IPS-11a (cell line): ENCODE data around the gene LRRC8C.

Experiments
- H3K4me3 ChIP-seq: one replicate; pipeline ENCODE4 v1.5.1; 2013; ENCODE audit warnings: low read depth, low read length, control low read depth

Gene LRRC8C

DNA sequence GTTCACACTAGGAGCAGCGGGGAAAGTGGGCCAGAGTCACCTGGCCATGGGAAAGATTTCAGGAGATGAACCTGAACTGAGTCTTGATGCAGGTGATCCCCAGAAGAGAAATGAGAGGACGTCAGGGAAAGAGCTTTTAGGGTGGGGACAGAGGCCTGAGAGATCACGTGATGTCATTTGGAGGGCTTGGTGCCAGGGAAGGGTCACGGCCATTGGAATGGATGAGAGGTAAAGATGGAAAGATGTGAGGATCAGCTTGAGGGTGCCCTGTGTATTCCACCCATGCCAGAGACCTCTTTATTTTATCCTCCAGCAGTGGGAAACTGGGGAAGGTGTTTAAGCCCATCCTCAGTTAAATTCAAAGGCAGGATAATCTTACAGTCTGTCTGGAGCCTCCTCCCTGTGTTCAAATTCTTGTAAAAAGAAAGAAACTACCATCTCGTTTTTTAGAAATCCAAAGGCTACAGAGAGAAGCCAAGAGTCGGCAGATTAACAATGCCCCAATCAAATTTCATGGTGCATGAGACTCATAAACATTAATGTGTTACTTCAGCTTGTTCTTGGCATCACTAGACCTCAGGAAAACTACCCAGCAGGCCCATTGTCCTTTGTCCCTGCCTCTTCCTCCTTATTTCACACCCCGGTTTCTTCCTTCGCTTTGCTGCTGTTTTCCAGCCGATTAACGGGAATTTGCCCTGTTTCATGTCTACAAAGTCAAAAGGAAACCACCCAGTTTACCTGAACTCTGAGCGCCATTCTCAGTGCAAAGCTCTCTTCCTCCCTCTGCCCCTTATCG is 94.8 kb downstream of the LRRC8C start:
- no peak overlapping the region for H3K4me3 ChIP-seq

DNA sequence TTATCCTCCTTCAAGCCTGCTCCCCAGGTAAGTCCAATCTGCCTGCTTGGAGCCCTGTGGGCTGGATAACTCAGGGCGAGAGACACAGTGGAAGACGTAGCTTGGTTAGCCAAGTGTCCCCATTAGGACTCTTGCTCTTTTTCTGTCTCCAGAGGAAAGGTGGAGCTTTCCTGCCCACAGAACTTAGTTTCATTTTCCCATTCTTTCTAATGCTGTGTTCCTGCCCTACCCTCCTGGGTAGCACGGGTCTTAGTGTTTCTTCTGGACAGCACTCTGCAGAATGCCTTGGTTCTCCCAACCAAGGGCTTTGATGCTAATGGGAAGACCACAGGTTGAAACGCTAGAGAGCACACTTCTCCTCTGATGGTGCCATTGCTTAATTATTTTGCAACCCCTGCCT is 95.5 kb downstream of the LRRC8C start:
- H3K4me3 ChIP-seq, result no peak overlapping the region

DNA sequence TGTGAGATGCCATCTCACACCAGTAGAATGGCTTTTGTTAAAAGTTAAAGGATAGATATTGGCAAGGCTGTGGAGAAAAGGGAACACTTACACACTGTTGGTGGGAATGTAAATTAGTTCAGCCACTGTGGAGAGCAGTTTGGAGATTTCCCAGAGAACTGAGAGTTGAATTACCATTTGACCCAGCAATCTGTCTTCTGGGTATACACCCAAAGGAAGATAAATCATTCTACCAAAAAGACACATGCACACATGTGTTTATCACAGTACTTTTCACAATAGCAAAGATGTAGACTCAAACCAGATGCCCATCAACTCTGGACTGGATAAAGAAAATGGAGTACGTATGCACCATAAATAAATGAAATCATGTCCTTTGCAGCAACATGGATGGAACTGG is 99.3 kb downstream of the LRRC8C start:
- H3K4me3 ChIP-seq, result no peak overlapping the region

DNA sequence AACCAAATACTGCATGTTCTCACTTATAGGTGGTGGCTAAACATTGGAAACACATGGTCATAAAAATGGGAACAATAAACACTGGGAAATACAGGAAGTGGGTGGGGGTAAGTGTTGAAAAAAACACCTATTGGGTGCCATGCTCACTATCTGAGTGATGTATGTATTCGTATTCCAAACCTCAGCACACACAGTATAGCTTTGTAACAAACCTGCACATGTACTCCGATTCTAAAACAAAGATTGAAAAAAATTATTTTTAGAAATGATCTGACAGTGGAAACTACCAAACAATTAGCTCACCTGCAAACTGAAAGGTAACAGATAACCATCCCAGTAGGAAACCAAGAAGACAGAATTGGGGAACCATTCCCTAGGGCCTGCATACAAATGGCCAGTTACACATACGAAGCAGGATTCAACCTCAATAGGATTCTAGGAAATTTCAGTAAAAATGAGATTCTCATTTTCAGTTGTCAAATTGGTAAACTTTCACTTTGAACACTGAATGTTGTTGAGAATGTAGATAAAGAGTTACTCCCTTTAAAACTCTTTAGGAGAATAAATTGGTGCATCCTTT is 99.8 kb downstream of the LRRC8C start:
- no peak overlapping the region for H3K4me3 ChIP-seq

DNA sequence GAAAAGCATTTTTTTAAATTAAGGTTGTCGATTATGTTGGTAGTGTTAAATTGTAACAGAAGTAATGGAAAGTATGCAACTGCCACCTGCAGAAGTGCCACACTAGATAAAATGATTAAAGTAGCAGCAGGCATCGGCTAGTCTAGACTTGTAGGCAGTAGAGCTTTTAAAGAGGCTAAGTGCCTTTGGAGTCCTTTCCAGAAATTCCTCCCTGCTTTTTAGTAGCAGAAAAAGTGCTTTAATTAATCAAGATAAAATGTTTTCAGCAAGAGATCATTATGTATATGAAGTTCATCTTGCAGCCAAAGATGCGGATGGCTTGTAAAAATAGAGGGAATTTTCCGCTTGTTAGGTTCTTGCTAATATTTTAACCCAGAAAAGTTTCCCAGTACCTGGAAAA is 100.8 kb downstream of the LRRC8C start:
- no peak overlapping the region for H3K4me3 ChIP-seq

DNA sequence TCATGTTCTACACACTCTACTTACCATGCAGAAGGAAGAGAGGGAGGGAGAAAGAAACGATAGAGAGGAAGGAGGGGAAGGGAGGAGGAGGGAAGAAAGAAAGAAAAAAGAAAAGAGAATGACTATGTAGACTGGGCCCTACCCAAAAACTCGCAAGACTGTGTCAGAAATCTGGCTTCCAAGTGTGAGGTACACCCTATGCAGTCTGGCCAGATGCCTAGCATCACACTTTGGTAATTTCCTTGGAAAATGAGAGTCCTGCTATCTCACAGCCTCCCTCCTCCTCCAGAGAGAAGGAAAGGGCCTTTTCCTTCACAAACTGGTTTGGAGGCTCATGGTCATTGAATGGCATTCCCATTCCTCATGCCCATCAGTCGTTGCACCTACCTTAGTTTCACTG is 101.5 kb downstream of the LRRC8C start:
- no peak overlapping the region for H3K4me3 ChIP-seq

DNA sequence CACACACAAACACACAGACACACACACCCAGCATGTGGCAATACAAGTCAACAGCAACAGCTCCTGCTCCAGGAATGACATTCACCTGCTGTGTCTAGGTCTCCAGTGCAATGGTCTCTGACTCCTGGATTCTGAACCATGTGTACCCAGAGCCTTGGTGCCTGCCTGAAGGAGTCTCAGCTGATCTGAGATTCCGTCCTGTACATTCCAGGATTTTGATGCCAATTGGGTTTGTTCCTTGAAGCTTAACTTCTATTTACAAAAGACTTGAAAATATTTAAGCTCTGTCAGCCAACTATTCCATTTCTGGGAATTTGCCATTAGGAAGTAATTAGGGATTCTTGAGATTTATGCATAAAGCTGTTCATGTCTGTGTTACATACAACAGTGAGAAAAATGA is 102.6 kb downstream of the LRRC8C start:
- no peak overlapping the region for H3K4me3 ChIP-seq

DNA sequence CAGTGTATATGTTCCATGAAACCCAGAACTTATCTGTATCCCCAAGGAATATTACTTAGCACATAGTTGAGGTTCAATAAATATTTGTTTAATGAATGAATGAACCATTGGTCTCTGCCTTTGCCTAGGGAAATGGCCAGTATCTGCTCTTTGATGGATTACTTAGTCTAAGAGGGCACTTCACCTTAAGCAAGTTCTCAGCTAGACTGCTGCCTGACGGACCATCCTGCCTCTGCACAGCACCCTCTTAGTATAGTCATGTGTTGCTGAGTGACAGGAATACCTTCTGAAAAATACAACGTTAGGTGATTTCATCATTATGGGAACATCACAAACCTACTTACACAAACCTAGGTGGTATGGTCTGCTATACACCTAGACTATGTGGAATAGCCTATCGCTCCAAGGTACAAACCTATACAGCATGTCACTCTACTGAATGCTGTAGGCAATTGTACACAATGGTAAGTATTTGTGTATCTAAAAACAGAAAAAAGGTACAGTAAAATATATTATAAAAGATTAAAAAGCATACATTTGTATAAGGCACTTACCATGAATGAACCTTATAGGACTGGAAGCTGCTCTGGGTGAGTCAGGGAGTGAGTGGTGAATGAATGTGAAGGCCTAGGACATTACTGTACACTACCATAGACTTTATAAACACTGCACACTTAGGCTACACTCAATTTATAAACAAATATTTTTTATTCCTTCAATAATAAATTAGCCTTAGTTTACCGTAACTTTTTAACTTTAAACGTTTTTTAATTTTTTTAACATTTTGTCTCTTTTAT is 104.2 kb downstream of the LRRC8C start:
- H3K4me3 ChIP-seq, result no peak overlapping the region

DNA sequence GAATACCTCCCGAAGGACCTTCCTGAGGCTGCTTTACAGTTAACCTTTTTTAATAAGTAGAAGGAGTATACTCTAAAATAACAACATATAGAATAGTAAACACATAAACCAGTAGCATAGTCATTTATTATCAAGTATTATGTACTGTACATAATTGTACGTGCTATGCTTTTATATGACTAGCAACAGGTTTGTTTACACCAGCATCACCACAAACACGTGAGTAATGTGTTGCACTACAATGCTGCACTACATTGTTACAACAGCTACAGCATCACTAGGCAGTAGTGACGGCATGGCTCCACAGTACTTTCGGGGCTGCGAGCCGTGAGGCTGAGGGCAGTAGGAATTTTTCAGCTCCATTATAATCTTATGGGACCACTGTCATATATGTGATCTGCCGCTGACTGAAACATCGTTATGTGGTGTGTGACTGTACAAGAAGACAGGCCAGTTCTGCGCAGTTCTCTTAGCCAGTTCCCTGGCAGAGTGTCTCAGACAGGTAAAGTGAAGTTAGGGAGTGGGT is 105.1 kb downstream of the LRRC8C start:
- H3K4me3 ChIP-seq, result no peak overlapping the region

DNA sequence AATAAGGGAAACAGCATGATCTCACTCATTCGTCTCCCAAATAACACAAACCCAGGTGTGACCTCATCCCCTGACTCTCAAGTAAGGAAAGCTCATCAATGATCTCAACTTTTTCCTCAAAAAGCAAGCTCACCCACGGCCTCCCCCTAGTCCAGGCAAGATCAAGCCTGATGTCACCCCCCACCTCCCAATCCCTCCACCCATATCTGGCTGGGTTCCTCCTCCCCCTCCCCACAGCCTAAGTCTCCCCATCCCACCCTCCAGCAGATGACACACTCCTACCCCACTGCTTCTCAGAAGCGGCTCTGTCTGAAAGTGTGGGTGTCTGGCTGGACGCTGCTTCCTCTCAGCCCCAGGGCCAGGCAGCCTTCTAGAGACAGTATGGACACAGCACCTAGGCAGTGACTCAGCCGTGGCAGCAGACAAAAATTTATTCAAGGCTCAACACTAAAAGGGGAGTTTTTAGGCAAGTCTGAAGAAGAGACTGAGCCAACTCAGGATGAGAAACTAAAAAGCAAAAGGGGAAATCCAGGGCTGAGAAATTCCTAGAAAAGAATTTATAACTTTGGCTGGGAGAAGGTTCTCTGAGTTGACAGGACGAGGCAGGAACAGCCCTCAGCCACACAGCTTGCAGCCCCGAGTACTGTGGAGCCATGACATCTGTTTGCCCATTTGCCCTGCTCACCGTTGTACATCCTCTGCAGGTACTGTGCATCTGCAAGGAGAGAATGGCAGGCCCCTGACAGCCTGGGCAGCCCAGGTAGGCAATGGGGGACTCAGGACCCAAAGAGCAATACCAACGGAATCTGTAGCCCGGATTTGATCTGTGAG is 106.3 kb downstream of the LRRC8C start:
- H3K4me3 ChIP-seq, result no peak overlapping the region

DNA sequence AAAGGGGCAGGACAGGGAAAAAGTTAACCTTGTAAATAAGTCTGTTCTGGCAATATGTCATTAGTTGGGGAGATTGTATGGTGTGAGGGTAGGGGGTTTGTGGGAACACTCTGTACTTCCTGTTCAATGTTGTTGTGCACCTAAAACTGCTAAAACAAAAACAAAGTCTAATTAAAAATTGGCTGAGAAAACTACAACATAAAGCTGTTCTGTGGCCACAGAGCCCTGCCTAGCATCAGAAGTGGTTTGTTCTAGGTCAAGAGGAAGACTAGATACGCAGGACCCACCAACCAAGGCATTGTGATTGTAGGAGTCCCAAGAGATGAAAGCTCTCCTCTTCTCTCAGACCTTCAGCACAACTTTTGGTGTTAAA is 106.9 kb downstream of the LRRC8C start:
- H3K4me3 ChIP-seq, result no peak overlapping the region

DNA sequence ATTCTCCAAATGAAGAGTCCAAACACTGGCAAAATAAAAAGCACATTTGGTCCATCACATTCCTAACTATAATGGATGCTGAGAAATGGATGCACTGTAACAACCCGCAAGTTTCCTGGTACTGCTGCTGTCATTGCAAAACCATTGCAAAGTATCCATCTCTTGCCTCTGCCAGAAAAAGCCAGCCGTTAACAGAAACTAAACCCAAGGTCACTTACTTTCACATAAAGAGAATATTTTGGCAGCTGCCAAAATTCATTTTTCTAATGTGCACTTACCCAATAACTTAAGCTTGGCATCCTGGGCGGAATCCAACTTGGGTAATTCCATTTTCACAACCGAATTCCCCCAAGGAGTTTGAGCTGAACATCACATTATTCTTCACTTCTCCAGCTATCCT is 110.9 kb downstream of the LRRC8C start:
- no peak overlapping the region for H3K4me3 ChIP-seq

DNA sequence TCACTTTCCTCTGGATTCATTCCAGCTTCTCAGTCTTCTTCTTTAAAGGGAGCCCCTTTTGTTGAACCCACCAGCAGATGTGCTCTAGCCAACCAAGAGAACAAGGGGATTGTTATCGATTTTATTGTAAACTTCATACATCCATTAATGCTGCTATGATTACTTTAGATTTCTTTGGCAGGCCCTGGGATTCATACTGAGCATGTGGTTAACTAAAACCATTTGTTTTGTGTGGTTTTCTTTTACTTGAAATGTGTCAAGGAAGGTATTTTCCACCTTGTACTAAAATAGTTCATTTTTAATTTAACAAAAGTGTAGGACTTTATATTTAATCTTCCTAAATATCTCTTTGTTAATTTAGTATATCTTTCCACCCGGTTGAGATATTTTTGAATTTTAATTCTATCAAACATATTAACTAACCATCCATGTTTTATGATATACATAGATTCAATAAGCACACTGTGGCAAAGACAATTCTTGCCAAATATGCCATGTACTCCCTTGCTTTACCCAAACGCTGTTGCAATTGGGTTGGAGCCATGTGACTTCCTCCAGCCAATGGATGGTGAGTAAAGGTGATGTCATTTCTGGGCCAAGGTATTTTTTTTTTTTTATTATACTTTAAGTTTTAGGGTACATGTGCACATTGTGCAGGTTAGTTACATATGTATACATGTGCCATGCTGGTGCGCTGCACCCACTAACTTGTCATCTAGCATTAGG is 113.7 kb downstream of the LRRC8C start:
- no peak overlapping the region for H3K4me3 ChIP-seq

DNA sequence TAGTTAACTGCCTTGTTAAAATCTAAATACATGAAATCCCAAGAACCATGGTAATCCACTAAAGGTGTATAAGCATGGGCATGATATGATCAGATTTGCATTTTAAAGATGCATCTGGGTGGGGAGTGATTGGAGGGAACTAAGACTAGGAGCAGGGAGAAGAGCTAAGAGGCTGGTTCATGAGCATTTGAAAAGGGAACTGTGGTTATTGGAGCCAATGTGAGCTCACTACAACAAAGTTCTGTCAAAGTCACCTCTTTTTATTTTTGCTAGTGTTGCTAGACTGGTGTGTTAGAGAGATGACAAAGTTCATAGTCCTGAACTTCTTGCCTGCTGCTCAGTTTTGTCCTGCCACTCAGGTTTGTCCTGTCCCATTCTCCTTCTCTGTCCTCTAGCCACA is 120.8 kb downstream of the LRRC8C start:
- no peak overlapping the region for H3K4me3 ChIP-seq

DNA sequence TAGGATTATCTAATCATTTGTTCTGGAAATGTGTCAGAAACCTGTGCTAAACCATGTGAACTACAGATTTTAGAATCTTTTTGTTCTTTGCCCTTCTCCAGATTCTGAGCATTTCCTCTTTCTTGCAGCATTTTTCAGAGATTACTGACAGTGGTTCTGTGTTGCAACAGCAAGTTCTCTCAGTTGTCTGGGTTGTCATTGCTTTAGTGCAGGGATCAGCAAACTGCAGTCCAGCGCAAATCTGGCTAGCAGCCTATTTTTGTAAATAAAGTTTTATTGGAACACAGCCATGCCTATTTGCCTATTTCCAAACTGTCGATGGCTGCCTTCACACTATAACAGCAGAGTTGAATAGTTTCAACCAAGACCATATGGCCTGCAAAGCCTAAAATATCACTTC is 121.6 kb downstream of the LRRC8C start:
- H3K4me3 ChIP-seq, result no peak overlapping the region

DNA sequence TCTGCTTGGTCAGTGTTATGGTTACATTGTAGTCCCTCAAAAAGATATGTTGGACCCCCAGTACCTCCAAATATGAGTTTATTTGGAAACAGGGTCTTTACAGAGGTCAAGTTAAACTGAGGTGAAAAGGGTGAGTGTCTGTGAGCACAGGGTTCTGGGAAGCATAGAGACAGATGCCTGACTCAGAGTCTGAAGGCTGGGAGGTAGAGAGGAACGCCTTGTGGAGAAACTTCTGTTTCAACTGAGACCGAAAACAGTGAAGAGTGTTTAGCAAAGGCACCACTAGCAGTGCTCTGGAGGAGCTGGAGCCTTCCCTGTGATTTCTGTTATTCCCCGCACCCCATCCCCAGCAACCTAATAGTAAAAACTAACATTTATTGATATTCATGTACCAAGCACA is 122.7 kb downstream of the LRRC8C start:
- no peak overlapping the region for H3K4me3 ChIP-seq

DNA sequence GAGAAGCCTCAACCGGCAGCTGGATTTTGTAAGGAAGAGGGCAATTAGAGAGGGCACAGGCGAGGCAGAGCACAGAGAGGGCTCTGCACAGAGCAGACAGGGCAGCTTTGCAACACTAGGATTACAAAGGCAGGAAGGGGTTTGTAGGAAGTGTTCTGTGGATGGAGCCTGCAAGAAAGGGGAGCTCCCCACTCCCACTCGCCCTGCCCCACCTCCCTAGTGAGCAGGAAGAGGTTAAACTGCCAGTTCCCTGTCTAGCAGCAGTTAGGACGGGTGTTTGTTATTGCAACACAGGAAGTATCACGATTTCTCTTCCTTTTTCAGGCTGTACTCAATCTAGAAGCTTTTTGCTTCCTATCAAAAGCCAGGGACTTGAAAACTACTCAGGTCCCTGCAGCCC is 124.6 kb downstream of the LRRC8C start:
- no peak overlapping the region for H3K4me3 ChIP-seq

DNA sequence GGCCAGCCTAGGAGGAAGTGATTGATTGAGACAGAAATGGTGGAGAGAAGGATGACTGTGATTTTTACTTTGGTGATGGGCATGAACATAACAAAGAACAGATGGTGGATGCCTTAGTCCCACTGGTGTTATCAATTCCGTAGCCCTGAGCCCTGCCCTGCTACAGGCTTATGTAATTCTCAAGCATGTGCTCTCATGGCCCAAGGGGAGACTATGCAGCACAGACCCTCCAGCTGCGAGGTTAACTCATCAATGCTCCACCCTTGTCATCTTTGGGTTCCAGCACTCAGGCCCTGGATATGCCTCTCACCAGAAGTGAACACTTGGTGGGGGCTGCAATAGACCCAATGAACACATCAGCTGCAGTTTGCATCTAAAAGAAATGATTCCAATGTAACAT is 125.2 kb downstream of the LRRC8C start:
- no peak overlapping the region for H3K4me3 ChIP-seq

DNA sequence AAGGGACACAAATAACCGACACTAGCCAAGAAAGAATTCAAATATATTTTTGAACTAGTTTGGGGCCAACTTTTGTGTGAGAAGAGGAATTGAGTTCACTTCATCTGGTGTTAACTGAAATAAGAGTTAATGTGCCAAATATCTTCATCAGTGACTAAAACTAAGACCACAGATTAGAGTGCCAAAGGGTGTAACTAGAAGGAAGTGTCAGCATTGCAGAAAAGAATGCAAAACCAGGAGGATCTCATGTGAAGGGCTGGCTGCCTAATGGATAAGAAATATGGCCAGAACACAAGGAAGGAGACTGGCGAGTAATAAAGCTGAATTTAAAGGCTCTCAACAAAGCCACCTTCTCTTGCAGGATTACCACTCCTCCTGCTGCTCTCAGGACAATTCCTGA is 126.1 kb downstream of the LRRC8C start:
- H3K4me3 ChIP-seq, result no peak overlapping the region

DNA sequence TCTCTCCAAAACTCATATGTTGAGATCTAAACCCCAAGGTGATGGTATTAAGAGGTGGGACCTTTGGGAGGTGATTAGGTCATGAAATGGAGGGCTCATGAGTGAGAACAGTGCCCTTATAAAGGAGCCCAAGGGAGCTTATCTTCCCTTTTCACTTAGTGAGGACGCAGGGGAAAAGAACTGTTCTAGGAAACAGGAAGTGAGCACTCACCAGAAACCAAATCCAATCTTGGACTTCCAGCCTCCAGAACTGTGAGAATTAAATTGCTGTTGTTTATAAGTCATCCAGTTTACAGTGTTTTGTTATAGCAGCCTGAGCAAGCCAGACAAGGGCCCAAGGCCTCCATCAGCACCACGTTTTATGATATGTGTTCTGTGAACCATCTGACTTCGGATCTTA is 127.6 kb downstream of the LRRC8C start:
- no peak overlapping the region for H3K4me3 ChIP-seq
